Activated CD4-positive, alpha-beta T cell treated with anti-CD3 and anti-CD28 coated beads, Interleukin-2, amount 50 U/mL, for 16 hours (primary cell): ENCODE results near the gene CRIP1.
A peak's percentile ranks its signal among the peaks of the same experiment; 100 is the strongest.

Source experiments
- DNase-seq: peaks from one replicate; pipeline ENCODE4 v3.0.0-alpha.2; 2020

The CRIP1 gene

GRCh38 chr14:105519946-105520698 is 33.4 kb downstream of the CRIP1 start:
- no peak for DNase-seq

GRCh38 chr14:105525326-105525725 is 38.6 kb downstream of the CRIP1 start:
- DNase-seq: no peak

- DNase-seq: no peak
Measured at GRCh38 chr14:105525861-105526775, 39.4 kb downstream of the CRIP1 start, which contains the start of gene TMEM121. Gene TMEM121 (plus strand): TSS chr14:105526583. CDS start chr14:105528835, 2,252 bp downstream.

- DNase-seq: no peak
Measured at GRCh38 chr14:105526776-105527380, 40.2 kb downstream of the CRIP1 start.

GRCh38 chr14:105527381-105527825 is 40.7 kb downstream of the CRIP1 start:
- no peak for DNase-seq

GRCh38 chr14:105527826-105528585 is 41.3 kb downstream of the CRIP1 start:
- DNase-seq: peak; percentile 81

- no peak for DNase-seq
Measured at GRCh38 chr14:105528586-105529318, 42.1 kb downstream of the CRIP1 start.

- no peak for DNase-seq
Measured at GRCh38 chr14:105529319-105529568, 42.6 kb downstream of the CRIP1 start.

- DNase-seq: no peak
Measured at GRCh38 chr14:105529569-105530284, 43.0 kb downstream of the CRIP1 start.

- DNase-seq: no peak
Measured at GRCh38 chr14:105530285-105531087, 43.8 kb downstream of the CRIP1 start.

- DNase-seq: no peak
Measured at GRCh38 chr14:105531088-105531893, 44.6 kb downstream of the CRIP1 start.

- DNase-seq: no peak
Measured at GRCh38 chr14:105531894-105532623, 45.4 kb downstream of the CRIP1 start.

- DNase-seq: no peak
Measured at GRCh38 chr14:105532735-105533141, 46.1 kb downstream of the CRIP1 start.

- DNase-seq: no peak
Measured at GRCh38 chr14:105533391-105533790, 46.7 kb downstream of the CRIP1 start.

- no peak for DNase-seq
Measured at GRCh38 chr14:105533811-105534498, 47.3 kb downstream of the CRIP1 start.

GRCh38 chr14:105534586-105534985 is 47.9 kb downstream of the CRIP1 start:
- no peak for DNase-seq

GRCh38 chr14:105536051-105536450 is 49.4 kb downstream of the CRIP1 start:
- DNase-seq: no peak
